ENCODE results near the gene TPO. TPM values are rescaled to one million over a fixed set of nuclear protein-coding genes. Genes with fewer than 3 reads are reported as not detected.
"Not testable (repeated sequence)": the region's sequence is repeated elsewhere in the genome, so short reads cannot be mapped to it uniquely, and the experiment has no call there.

The TPO gene
- total RNA-seq, 4 donors from 2014 or later: 6.7 to 14.5 (median 11.3) TPM

DNA sequence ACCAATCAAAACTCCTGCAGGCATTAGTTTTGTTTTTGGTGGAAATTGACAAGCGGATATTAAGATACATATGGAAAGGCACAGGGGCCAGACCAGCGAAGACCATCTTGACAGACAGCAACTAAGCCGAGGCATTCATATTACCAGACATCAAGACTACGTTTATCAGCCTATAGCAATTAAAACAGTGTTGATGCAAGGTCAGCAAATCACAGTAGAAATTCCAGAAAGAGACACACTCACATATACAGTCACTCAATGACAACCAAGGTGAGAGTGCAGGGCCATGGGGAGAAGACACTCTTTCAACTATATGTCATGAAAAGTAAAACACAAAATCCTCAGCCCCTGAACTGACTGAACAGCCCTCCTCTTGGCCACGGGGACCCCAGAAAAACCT lies 164.6 kb downstream of the TPO start:
- TF ChIP-seq EP300 (IDR thresholded peaks at IDR 0.05): no peak
- TF ChIP-seq, protein P1, sequence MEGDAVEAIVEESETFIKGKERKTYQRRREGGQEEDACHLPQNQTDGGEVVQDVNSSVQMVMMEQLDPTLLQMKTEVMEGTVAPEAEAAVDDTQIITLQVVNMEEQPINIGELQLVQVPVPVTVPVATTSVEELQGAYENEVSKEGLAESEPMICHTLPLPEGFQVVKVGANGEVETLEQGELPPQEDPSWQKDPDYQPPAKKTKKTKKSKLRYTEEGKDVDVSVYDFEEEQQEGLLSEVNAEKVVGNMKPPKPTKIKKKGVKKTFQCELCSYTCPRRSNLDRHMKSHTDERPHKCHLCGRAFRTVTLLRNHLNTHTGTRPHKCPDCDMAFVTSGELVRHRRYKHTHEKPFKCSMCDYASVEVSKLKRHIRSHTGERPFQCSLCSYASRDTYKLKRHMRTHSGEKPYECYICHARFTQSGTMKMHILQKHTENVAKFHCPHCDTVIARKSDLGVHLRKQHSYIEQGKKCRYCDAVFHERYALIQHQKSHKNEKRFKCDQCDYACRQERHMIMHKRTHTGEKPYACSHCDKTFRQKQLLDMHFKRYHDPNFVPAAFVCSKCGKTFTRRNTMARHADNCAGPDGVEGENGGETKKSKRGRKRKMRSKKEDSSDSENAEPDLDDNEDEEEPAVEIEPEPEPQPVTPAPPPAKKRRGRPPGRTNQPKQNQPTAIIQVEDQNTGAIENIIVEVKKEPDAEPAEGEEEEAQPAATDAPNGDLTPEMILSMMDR (IDR thresholded peaks at IDR 0.05): no peak
- no peak for TF ChIP-seq POLR2AphosphoS5 (IDR thresholded peaks at IDR 0.05)
- TF ChIP-seq POLR2A (IDR thresholded peaks at IDR 0.05): no peak
- Histone ChIP-seq H3K27me3 (peaks cover 7% of the 10 kb centered on the region), H3K36me3 (no peaks in the 10 kb centered on the region), H3K4me3 (no peak overlapping the region), H3K4me1 (no peaks in the 10 kb centered on the region), H3K27ac (no peak overlapping the region), H3K9me3 (no peaks in the 10 kb centered on the region)
- ATAC-seq: no peak
- 77 to 82% methylated on average over 5 of the region's 5 CpGs for WGBS, 2 donors (ENCODE audit: low coverage in 1 of 2)

DNA sequence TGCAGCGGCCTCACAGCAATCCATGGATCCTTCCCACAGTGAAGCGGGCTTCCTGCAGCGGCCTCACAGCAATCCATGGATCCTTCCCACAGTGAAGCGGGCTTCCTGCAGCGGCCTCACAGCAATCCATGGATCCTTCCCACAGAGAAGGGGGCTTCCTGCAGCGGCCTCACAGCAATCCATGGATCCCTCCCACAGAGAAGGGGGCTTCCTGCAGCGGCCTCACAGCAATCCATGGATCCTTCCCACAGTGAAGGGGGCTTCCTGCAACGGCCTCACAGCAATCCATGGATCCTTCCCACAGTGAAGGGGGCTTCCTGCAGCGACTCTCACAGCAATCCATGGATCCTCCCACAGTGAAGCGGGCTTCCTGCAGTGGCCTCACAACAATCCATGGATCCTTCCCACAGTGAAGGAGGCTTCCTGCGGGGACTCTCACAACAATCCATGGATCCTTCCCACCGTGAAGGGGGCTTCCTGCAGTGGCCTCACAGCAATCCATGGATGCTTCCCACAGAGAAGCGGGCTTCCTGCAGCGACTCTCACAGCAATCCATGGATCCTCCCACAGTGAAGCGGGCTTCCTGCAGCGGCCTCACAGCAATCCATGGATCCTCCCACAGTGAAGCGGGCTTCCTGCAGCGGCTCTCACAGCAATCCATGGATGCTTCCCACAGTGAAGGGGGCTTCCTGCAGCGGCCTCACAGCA lies 168.1 kb downstream of the TPO start:
- not testable (repeated sequence) for ATAC-seq, H3K9me3 ChIP-seq, H3K4me1 ChIP-seq, H3K27me3 ChIP-seq, H3K36me3 ChIP-seq, H3K27ac ChIP-seq, H3K4me3 ChIP-seq
- WGBS, 2 donors (ENCODE audit: low coverage in 1 of 2): 95% methylated on average over 5 of the region's 19 CpGs; no CpG with 5 or more reads in 1 of the 2 donors

GRCh38 chr2:1581965-1582625 lies 168.8 kb downstream of the TPO start:
- H3K4me1 ChIP-seq: no peaks in the 10 kb centered on the region
- H3K27me3 ChIP-seq: peaks cover 8% of the 10 kb centered on the region
- WGBS, 2 donors (ENCODE audit: low coverage in 1 of 2): 89 to 90% methylated on average over 4 to 10 of the region's 10 CpGs
- H3K36me3 ChIP-seq: no peaks in the 10 kb centered on the region
- ATAC-seq: no peak
- no peak overlapping the region for H3K27ac ChIP-seq
- TF ChIP-seq, protein P1 (IDR thresholded peaks at IDR 0.05): no peak
- TF ChIP-seq POLR2A (IDR thresholded peaks at IDR 0.05) (no peak), POLR2AphosphoS5 (IDR thresholded peaks at IDR 0.05) (no peak), EP300 (IDR thresholded peaks at IDR 0.05) (no peak)
- H3K4me3 ChIP-seq: no peak overlapping the region
- no peaks in the 10 kb centered on the region for H3K9me3 ChIP-seq

- no peak for TF ChIP-seq POLR2A (IDR thresholded peaks at IDR 0.05)
- TF ChIP-seq, protein P1 (IDR thresholded peaks at IDR 0.05): no peak
- TF ChIP-seq EP300 (IDR thresholded peaks at IDR 0.05): no peak
- TF ChIP-seq POLR2AphosphoS5 (IDR thresholded peaks at IDR 0.05): no peak
- H3K4me3 ChIP-seq: no peak overlapping the region
- H3K36me3 ChIP-seq: no peaks in the 10 kb centered on the region
- no peaks in the 10 kb centered on the region for H3K9me3 ChIP-seq
- H3K4me1 ChIP-seq: no peaks in the 10 kb centered on the region
- peaks cover 17% of the 10 kb centered on the region for H3K27me3 ChIP-seq
- H3K27ac ChIP-seq: no peak overlapping the region
- 90 to 96% methylated on average over 9 to 20 of the region's 22 CpGs for WGBS, 2 donors (ENCODE audit: low coverage in 1 of 2)
- no peak for ATAC-seq
These were observed 169.7 kb downstream of the TPO start for GRCh38 chr2:1582891-1583341.

GRCh38 chr2:1584051-1584531 lies 170.8 kb downstream of the TPO start:
- Histone ChIP-seq H3K4me1 (no peaks in the 10 kb centered on the region), H3K27me3 (peaks cover 28% of the 10 kb centered on the region), H3K4me3 (no peak overlapping the region), H3K27ac (no peak overlapping the region), H3K36me3 (no peaks in the 10 kb centered on the region), H3K9me3 (no peaks in the 10 kb centered on the region)
- WGBS, 2 donors (ENCODE audit: low coverage in 1 of 2): 83 to 96% methylated on average over 3 to 14 of the region's 21 CpGs
- TF ChIP-seq POLR2A (IDR thresholded peaks at IDR 0.05) (no peak), EP300 (IDR thresholded peaks at IDR 0.05) (no peak), POLR2AphosphoS5 (IDR thresholded peaks at IDR 0.05) (no peak)
- TF ChIP-seq, protein P1 (IDR thresholded peaks at IDR 0.05): no peak
- ATAC-seq: no peak
